ENCODE measurements around the gene CCER1.
A peak's percentile ranks its signal among the peaks of the same experiment; 100 is the strongest.

Gene CCER1

DNA sequence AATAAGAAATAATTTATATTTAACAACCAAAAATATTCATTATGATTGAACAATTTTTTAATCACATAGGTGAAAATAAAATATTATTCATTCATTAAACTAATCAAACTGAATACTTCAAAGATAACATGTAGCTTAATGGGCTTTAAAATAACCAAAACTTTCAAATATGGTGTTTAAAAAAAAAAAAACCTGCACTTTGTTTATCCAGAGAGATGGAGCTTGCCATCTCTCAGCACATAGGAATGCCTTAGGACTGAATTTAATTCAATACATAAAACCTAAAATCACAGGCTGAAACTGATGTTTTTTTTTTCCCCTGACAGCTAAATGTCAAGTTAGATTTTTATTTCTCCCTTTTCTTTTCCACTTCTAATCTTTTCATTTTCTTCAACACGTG is 14.4 kb upstream of the CCER1 start:
- DNase-seq (ENCODE audit: low read depth in 1 of 2, low spot score in 1 of 2): no peak

DNA sequence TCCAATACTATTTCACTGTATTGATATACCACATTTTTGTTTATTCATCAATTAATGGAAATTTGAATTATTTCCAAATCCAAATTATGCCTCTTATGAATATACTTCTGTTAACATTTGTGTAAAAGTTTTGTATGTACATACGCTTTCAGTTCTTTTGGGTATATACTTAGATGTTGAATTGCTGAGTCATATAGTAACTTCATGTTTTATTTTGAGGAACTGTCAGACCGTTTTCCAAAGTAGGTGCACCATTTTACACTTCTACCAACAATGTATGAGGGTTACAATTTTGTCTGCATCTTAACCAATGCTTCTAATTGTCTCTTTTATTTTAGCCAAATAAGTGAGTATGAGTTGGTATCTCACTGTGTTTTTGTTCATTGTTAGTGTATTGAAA is 10.2 kb upstream of the CCER1 start:
- DNase-seq (ENCODE audit: low read depth in 1 of 2, low spot score in 1 of 2): no peak

DNA sequence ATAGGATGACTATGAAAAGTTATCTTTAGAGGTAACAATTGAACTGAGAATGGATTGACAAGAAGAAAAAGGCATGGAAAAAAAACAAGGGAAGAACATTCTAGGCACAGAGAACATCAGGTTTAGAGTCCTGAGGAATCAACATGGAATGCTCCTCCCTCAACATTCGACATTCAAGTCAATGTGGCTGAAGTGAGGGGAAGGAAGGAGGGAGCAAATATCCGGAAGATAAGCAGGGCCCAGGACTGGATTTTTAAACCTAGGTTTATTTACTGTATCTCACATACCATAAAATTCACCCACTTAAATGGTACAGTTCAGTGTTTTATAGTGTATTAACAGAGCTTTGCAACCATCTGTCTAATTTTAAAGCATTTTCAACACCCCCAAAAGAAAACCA is 9.6 kb upstream of the CCER1 start:
- DNase-seq (ENCODE audit: low read depth in 1 of 2, low spot score in 1 of 2): no peak

DNA sequence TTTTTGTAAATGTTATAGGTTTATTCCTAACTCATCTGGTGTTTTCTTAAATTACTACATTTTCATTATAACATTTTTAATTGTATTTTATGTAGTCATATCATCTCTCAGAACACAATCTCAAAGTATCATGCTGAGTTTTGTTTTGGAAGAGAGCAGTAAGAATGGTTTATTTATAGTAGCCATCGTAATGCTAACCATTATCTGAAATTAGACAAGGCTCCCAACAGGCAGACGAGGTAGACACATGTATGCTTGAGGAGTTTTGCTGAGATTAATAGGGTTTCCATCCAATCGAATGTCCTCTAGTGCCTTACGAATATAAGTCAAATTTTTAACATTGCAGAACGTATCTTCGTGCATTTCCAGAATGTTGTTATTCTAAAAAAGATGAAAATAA is 9.0 kb upstream of the CCER1 start:
- no peak for DNase-seq (ENCODE audit: low read depth in 1 of 2, low spot score in 1 of 2)

DNA sequence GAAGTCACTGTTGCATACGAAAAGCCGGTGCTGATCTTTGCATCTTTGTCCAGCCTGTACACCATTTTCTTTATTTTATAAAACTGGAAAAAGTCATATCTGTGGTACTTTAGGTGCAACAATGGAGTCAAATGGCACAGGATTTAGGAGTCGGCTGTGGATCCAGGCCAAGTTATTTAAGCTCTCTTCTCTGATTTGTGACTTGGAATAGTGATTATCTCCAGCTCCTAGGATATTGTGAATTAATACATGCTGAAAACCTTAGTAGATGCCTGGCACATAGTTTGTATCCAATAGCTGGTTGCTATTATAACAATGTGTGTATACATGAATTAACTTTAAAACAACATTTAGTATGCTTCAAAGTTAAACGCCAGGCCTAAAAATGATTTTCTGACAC is 6.2 kb upstream of the CCER1 start:
- DNase-seq (ENCODE audit: low read depth in 1 of 2, low spot score in 1 of 2): no peak

DNA sequence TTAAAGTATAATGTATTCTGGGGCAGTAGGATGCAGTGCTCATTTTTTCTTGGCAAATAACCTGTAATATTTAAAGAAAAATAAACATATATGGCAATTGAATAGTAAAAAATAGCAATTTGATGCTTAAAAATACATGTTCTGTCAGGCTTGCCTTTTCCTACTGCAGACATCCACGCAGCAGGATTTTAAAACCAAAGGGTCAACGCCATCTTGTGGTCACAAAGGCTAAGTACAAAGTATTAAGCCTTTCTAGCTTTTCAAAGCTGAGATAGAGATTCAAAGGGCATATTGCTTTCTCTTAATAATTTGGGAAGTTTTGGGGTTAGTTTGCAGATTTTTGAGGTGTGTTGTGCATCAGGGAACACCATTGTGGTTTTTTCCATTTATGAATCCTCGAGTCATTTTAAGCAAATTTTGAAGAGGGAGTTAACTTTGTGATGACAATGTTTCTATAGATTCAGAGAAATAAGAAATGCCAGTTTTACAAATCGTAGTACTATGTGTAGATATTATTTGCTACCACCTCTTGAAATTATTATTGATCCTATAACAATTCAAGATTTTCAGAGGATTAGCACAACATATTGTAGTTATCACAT is 4.7 kb upstream of the CCER1 start:
- DNase-seq (ENCODE audit: low read depth in 1 of 2, low spot score in 1 of 2): peak in 1 of 2 donors; percentile 19

DNA sequence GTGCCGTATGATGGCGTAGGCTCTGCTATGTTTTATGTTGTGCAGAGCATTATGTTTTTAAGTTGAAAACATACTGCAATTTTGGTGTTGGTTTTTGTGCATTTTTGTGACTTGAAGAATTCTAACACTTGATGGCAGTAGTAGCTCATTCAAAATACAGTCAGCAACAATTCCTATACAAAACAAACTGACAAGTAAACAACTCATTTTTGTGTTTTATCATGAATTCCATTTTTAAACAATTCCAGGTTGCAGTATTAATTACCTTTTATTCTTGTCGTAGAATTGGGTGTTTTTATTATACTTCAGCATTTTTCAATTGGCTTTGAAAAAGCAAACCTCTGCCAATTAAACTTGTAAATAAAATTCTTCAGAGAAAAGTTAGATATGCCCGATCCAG is 4.1 kb upstream of the CCER1 start:
- DNase-seq (ENCODE audit: low read depth in 1 of 2, low spot score in 1 of 2): no peak

DNA sequence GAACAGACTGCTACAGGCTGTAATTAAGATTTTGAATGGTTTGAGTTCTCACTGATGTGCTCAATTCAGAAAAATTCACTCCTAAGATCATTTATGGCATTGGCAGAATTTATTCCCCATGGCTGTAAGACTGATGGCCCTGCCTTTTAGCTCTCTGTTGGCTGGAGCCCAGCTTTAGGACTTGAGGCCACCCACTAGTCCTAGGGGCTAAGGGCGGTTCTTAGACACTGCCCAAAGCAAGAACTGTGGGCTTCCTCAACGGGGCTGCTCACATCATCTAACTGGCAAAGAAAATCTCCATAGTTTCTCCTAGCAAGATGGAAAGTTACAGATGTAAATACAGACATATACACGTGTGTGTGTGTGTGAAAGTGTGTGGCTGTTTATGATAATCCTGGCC is 3.4 kb upstream of the CCER1 start:
- no peak for DNase-seq (ENCODE audit: low read depth in 1 of 2, low spot score in 1 of 2)

DNA sequence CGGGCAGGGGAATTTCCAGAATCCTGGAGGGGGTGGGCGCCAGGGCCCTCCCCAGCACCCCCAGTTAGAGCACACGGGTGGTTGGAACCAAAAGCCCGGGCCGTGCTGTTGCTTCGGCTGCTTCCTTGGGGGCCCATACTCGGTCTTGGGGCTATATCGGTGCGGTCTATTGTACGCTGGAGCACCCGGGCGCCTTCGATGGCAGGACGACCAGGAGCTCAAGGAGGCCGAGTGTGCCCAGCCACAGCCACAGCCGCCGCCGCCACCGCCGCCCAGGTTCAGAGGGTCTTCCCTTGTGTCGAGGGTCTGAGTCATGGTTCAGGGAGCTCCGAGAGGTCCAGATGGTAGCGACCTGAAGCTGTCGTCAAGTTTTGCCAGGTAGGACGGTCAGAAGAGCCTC is 548 bp downstream of the CCER1 start:
- no peak for DNase-seq (ENCODE audit: low read depth in 1 of 2, low spot score in 1 of 2)

DNA sequence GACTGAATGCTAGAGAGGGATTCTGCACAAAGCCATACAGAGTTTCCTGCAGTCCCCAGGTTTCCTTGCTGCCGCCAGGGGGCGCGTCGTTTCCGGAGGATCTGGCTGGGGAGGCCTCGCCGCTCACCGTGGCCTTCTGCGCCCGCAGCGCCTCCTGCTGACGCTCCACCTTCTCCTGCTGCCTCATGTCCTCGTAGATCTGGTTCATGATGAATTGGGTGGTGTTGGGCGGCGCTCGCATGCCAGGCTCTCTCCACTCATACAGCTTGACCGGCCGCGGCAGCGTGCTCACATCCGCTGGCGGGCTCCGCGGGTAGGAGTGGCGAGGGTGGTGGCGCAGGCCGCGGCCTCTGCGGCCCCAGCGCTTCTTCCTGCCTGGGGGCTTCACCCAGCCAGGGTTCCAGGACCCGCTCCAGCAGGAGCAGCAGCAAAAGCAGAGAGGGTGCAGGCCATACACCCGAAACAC is 987 bp downstream of the CCER1 start:
- no peak for DNase-seq (ENCODE audit: low read depth in 1 of 2, low spot score in 1 of 2)

DNA sequence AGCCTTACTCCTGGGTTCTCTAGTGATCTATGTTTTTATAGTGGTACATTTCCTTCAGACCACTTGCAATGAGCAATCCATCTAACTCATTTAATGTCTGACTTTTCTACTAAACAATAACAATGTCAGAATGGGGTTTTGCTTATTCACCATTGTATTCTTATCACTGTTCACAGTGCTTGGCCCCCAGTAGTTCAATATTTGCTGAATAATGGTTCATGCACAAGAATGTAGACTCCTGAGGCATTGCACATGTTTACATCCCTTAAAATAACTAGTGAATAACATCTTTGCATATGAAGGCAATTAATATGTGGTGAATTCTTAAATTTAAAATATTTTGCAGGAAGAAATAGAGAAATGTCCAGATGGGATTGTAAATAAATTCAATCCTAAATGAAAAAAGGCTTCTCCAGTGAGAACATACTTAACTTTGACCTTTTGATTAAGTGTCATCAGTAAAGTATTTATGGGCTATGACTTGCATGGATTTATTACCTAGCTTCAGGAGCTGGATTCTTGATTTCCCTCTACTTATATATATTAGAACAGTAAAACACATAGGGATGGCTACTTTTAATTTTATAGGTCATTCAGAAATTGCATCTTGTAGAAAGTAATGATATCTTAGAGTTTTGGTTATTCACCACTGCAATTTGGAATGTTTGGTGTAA is 3.4 kb downstream of the CCER1 start:
- DNase-seq (ENCODE audit: low read depth in 1 of 2, low spot score in 1 of 2): no peak

DNA sequence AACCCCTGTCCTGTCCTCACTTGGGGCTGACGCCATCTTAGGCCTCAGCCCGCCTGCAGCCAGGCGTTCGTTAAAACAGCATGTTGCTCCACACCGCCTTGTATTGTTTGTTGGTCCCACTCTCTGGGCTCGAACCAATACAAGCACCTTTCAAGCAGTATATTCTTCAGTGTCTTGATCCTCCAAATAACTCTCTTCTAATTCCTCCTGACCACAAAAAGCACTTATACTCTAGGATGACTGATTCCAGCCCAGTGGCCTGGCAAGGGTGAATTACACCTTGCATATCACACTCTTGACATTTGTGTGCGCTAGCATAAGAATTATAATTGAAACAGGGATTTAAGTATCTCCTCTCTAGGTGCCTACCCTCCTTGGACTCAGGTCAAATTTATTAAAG is 7.1 kb downstream of the CCER1 start:
- DNase-seq (ENCODE audit: low read depth in 1 of 2, low spot score in 1 of 2): no peak

DNA sequence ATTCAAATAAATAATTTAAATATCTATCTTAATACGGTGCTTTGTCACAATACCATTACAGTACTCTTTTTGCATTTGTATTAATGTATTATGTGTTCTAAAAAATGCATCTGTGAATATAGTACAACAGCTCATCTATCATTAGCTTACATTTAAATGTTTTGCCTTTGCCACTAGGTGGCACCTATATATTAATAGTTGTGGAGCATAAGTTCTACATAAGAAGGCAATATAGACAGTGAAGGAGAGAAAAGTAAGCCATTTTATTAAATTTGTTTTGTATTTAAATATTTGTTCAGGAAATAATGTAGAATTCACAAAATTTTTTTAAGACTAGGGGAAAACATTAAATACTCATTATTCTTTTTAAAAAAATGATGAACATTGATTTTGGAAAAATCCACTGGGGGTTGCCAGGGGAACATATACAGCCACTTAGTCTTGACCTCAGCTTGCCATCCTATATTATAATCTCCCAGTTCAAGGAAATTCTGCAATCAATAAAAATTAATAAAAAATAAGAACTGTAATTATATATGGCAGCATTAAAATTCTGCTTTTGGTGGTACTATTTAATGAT is 9.8 kb downstream of the CCER1 start:
- no peak for DNase-seq (ENCODE audit: low read depth in 1 of 2, low spot score in 1 of 2)

DNA sequence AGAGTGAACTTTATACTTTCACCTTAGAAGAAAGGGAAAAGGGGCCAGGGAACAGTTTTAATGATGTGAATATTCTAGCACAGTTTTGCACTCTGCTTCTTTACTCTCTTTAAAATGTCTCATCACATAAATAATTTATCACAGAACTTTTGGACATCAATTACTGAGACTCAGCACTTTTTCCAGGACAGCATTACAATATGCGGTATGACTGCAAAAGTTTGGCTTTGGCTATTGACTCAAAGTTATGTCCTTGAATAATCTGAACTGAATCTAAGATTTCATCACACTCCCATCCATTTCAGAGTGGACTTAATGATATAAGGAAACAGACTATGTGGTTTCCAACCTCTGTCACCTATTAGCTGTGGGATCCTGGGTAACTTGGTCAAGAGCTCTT is 11.7 kb downstream of the CCER1 start:
- no peak for DNase-seq (ENCODE audit: low read depth in 1 of 2, low spot score in 1 of 2)

DNA sequence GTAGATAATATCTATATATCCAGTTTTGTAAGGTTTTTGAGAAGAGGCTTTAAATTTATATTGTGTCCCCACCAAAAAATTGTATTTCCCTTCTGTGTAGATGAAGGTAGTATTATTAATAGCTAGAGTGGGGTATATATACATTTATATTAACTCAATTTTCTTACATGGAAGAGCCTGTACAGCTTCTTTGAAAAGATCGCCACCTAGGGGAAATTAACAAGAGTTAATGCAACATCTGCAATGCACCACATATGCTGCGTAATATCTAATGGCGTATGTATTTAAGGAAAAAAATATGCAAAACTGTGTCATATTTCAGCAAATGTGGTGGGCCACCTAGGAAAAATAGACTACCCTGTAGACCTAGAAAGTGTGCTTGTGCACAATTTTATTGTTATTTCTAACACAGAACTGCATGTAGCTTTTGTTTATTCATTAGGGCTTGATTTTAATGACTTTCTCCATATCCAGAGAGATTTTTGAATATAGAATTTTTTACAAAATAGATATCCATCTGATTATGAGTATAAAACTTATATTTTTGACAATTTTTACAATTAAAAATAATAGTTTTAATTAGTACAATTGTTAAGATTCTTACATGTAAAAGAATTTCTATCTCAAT is 14.0 kb downstream of the CCER1 start:
- DNase-seq (ENCODE audit: low read depth in 1 of 2, low spot score in 1 of 2): no peak

DNA sequence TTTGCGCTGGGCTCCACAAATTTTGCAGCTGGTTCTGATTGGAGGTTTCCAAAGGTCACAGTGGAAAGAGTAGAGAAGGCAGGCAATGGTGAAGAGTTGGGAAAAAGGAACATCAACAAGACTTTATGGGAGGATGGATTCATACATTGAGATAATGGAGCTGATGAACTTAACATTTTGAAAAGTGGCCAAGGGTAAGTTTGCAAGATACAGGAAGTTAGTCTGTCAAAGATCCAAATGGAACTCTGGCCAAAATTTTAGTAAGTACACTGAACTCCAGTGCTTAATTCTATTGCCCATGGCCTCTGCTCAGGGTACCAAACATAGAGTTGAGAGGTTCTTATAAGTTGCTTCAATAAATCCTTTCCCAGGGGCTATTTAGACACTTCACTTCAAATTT is 15.6 kb downstream of the CCER1 start:
- no peak for DNase-seq (ENCODE audit: low read depth in 1 of 2, low spot score in 1 of 2)

DNA sequence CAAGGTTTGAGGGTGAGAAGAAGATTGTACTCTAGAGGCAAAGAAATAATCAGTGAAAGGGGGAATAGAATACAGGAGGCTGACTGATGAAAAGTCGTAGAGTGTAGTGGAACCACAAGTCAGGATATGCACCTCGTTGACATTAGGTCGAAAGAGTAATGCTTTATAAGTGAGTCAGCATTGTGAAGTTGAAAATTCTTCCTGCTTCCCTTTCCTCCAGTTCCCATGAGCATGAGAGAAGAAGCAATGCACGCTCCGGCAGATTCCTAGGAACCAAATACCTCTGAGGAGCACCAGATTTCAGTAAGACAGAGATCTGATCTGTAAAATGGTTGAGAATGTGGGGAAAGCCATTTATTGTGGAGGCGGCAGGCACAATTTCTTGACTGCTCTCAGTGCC is 16.5 kb downstream of the CCER1 start:
- DNase-seq (ENCODE audit: low read depth in 1 of 2, low spot score in 1 of 2): no peak

DNA sequence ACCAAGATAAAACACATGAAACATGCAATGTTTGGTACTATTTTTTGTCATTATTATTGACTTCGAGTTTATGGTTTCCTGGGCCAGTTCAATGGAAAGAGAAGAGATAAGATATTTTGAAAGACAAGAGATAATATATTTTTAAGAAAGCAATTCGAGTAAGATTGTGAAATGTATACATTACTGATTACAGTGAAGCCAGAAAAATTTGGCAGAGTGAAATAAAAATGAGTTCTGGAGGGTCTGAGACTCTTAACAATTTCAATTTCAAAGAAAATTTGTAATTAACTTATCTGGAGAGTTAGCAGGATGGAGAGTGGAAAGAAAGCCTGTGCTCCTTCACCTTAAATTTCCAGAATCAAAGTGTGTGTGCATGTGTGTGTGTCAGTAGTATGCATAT is 17.3 kb downstream of the CCER1 start:
- no peak for DNase-seq (ENCODE audit: low read depth in 1 of 2, low spot score in 1 of 2)

DNA sequence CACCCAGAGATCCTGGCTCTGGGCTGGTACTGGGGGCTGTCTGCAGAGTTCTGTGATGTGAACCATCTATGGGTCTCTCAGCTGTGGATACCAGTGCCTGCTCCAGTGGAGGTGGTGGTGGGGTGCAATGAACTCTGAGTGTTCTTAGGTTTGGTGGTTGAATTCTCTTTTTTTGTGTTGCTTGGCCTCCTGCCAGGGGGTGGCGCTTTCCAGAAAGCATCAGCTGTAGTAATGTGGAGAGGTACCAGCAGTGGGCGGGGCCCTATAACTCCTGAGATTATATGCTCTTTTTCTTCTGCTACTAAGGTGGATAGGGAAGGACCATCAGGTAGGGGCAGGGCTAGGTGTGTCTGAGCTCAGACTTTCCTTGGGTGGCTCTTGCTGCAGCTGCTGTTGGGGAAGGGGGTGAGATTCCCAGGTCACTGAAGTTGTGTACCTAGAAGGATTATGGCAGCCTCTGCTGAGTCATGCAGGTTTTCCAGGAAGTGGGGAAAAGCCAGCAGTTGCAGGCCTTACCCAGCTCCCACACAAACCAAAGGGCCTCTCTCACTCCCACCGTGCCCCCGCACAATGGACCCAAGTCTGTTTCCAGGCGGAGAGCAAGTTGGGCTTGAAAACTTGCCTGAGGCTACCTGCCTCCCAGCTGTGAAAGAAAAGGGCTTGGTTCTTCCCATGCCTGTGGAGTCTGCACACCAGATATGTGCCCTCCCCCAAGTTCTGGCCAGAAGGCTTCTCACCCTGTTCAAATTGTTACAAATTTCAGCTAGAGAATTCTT is 18.6 kb downstream of the CCER1 start:
- no peak for DNase-seq (ENCODE audit: low read depth in 1 of 2, low spot score in 1 of 2)

DNA sequence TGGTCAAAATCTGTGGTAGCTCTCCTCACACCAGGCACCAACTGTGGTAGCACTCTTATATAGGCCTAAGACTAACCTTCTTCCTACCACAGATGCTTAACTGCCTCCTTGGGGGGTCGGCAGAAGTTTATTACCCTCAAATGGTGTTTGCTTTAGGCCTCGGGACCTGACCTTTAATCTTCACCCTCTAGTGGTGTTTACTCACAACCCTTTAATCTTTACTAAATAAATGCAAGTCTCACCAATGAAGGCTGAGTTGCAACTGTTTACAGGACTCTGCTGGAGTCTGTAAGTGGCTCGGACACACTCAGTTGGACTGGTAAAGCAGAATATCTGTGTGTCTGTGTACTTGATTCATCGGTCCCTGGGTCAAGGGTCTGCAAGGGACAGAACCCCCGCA is 29.4 kb downstream of the CCER1 start:
- no peak for DNase-seq (ENCODE audit: low read depth in 1 of 2, low spot score in 1 of 2)

DNA sequence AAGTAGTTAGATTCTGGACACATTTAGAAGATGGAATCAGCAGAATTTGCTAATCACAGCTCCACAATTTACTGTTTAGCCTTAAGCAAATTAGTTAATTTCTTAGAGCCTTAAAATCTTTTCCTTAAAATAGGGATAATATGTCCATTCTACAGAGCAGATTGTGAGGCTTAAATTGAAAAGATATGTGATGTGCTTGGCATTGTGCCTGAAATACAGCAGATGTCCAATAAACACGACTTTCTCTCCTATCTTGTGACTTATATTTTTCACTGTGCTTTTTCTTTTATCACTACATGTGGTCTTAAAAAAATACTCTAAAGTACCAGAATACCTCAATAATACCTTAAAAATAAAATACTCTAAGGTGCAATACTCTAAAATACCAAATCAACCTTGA is 30.6 kb downstream of the CCER1 start:
- no peak for DNase-seq (ENCODE audit: low read depth in 1 of 2, low spot score in 1 of 2)

DNA sequence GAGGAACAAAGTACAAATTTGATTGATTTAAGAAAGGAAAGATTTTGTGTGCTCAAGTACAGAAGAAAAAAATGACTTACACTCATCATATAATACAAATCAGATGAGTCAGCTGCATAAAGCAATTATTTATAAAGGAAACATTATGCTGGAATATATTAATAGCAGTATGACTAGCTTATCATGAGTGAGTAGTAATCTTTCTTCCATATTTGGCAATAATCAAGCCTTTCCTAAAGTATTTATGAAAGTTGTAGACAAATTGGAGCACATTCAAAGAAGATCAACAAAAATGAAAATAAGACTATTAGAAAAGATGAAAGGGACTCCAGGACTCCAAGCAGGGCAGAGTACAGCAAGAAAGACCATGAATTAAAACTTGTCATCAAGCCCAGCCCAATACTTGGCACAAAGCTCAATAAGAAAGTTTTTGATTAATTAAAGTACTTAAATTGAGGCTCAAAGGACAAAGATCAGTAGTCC is 32.8 kb downstream of the CCER1 start:
- DNase-seq (ENCODE audit: low read depth in 1 of 2, low spot score in 1 of 2): no peak

Data from activated CD4-positive, alpha-beta T cell treated with anti-CD3 and anti-CD28 coated beads, Interleukin-2, amount 50 U/mL, for 24 hours (primary cell).